ENCODE results near the gene LIPT2. TPM values are rescaled to one million over a fixed set of nuclear protein-coding genes. Genes with fewer than 3 reads are reported as not detected.

The LIPT2 gene
- total RNA-seq, 1 experiment from 2014 or later, result 5.8 TPM

DNA sequence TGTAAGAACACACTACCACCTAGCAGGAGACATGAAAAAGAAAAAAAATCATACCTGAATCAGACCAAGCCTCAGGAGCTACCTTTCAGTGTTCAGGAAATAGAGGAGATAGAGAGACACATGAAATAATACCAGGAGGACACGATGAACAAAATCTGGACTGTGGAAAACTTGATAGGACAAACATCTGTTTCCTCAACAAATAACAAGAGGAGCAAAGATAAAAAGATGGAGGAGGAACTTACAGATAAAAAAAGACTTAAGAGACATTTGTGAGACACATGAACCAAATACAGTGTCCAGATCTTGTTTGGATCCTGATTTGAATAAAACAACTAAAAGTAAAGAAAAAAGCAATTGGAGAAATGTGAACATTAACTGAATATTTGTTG lies 13.8 kb downstream of the LIPT2 start:
- no peak overlapping the region for H3K4me3 ChIP-seq
- no peaks in the 10 kb centered on the region for H4K20me1 ChIP-seq (ENCODE audit: insufficient read depth)
- ChIA-PET POLR2A (ENCODE audit: unreplicated experiment) (no interaction called here), CTCF (no interaction called here)
- H3K27ac ChIP-seq, result no peak overlapping the region
- H3K27me3 ChIP-seq (ENCODE audit: insufficient read depth, low read depth), result no peaks in the 10 kb centered on the region
- no peaks in the 10 kb centered on the region for H3K9me3 ChIP-seq (ENCODE audit: insufficient read depth, low read depth)
- no peak for DNase-seq
- no peak overlapping the region for H3K4me2 ChIP-seq
- H3F3A ChIP-seq (ENCODE audit: insufficient read depth, low read depth), result no peaks in the 10 kb centered on the region
- no TSS peak for BruUV-seq (replicated peaks)
- no peaks in the 10 kb centered on the region for H3K9me2 ChIP-seq (ENCODE audit: insufficient read depth)
- H3K4me1 ChIP-seq (replicated peaks; ENCODE audit: insufficient read depth), result no peaks in the 10 kb centered on the region
- H3K36me3 ChIP-seq (ENCODE audit: low read depth), result no peaks in the 10 kb centered on the region
- no peak for TF ChIP-seq EZH2 (IDR thresholded peaks at IDR 0.05; ENCODE audit: low read depth)
- TF ChIP-seq, protein P1, sequence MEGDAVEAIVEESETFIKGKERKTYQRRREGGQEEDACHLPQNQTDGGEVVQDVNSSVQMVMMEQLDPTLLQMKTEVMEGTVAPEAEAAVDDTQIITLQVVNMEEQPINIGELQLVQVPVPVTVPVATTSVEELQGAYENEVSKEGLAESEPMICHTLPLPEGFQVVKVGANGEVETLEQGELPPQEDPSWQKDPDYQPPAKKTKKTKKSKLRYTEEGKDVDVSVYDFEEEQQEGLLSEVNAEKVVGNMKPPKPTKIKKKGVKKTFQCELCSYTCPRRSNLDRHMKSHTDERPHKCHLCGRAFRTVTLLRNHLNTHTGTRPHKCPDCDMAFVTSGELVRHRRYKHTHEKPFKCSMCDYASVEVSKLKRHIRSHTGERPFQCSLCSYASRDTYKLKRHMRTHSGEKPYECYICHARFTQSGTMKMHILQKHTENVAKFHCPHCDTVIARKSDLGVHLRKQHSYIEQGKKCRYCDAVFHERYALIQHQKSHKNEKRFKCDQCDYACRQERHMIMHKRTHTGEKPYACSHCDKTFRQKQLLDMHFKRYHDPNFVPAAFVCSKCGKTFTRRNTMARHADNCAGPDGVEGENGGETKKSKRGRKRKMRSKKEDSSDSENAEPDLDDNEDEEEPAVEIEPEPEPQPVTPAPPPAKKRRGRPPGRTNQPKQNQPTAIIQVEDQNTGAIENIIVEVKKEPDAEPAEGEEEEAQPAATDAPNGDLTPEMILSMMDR (conservative IDR thresholded peaks at IDR 0.05), result no peak
- H2AFZ ChIP-seq, result no peak overlapping the region
- no peaks in the 10 kb centered on the region for H3K79me2 ChIP-seq (ENCODE audit: low read depth)
- intact Hi-C loops (cut with micrococcal nuclease; ENCODE audit: unreplicated experiment), result no loop called here

DNA sequence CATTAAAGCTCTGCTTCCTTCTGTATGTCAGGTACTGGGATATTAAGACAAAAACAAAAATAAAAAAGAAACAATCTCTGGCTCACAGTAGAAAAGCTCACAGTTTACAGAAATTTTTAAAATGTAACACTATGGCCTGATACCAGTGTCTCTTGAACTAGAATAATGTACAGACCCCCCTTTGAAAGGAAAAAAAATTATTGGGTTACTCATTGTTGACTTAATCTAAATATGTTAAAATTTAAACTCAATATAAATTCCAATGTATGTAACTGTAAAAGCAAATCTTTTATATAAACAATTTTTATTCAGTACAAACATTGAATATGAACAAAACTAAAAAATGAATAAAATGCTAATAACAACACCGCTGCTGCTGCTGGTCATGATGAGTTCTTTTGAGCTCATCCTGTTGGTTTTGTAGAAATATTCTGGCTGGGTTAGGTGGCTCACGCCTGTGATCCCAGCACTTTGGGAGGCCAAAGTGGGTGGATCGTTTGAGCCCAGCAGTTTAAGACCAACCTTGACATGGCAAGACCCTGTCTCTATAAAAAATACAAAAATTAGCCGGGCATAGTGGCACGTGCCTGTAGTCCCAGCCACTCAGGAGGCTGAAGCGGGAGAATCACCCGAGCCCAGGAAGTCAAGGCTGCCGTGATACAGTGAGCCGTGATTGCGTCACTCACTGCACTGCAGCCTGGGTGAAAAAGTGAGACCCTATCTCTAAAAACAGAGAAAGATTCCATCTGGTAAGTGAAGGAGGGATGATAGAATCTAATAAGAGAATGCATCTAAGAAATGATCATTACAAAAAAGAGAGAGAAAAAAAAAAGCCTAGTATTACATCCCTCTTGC lies 14.4 kb downstream of the LIPT2 start:
- H2AFZ ChIP-seq, result no peak overlapping the region
- intact Hi-C loops (cut with micrococcal nuclease; ENCODE audit: unreplicated experiment), result no loop called here
- H3K9me2 ChIP-seq (ENCODE audit: insufficient read depth), result no peaks in the 10 kb centered on the region
- H4K20me1 ChIP-seq (ENCODE audit: insufficient read depth), result no peaks in the 10 kb centered on the region
- ChIA-PET CTCF (no interaction called here), POLR2A (ENCODE audit: unreplicated experiment) (no interaction called here)
- H3K36me3 ChIP-seq (ENCODE audit: low read depth), result no peaks in the 10 kb centered on the region
- TF ChIP-seq, protein P1 (conservative IDR thresholded peaks at IDR 0.05), result no peak
- TF ChIP-seq EZH2 (IDR thresholded peaks at IDR 0.05; ENCODE audit: low read depth), result no peak
- H3K4me2 ChIP-seq, result no peak overlapping the region
- no peak overlapping the region for H3K27ac ChIP-seq
- no peak for DNase-seq
- no TSS peak for BruUV-seq (replicated peaks)
- H3K9me3 ChIP-seq (ENCODE audit: insufficient read depth, low read depth), result no peaks in the 10 kb centered on the region
- H3F3A ChIP-seq (ENCODE audit: insufficient read depth, low read depth), result no peaks in the 10 kb centered on the region
- H3K27me3 ChIP-seq (ENCODE audit: insufficient read depth, low read depth), result no peaks in the 10 kb centered on the region
- no peaks in the 10 kb centered on the region for H3K4me1 ChIP-seq (replicated peaks; ENCODE audit: insufficient read depth)
- H3K79me2 ChIP-seq (ENCODE audit: low read depth), result no peaks in the 10 kb centered on the region
- H3K4me3 ChIP-seq, result no peak overlapping the region

DNA sequence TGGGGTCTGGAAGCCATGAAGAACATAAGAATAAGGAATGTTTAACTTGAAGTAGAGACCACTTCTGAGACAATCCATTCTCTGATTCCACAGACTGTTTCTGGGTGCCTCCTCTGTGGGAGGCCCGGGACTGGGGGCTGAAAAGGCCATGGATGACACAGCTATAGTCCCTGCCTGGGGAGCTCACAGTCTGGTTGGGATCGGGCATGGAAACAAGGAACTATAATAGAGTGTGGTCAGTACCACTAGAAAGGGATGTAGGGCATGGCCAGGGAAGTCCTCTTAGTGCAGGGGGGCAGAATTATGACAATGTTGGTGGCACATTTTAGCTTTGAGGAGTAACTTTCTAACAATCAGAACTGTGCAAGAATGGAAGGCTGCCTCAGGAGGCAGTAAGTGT lies 17.0 kb downstream of the LIPT2 start:
- H3K9me3 ChIP-seq (ENCODE audit: insufficient read depth, low read depth), result no peaks in the 10 kb centered on the region
- intact Hi-C loops (cut with micrococcal nuclease; ENCODE audit: unreplicated experiment), result no loop called here
- no TSS peak for BruUV-seq (replicated peaks)
- H3K79me2 ChIP-seq (ENCODE audit: low read depth), result no peaks in the 10 kb centered on the region
- H4K20me1 ChIP-seq (ENCODE audit: insufficient read depth), result no peaks in the 10 kb centered on the region
- H3F3A ChIP-seq (ENCODE audit: insufficient read depth, low read depth), result no peaks in the 10 kb centered on the region
- H3K4me2 ChIP-seq, result no peak overlapping the region
- no peaks in the 10 kb centered on the region for H3K9me2 ChIP-seq (ENCODE audit: insufficient read depth)
- no peaks in the 10 kb centered on the region for H3K36me3 ChIP-seq (ENCODE audit: low read depth)
- H3K4me3 ChIP-seq, result no peak overlapping the region
- no peaks in the 10 kb centered on the region for H3K27me3 ChIP-seq (ENCODE audit: insufficient read depth, low read depth)
- H3K4me1 ChIP-seq (replicated peaks; ENCODE audit: insufficient read depth), result no peaks in the 10 kb centered on the region
- CTCF ChIA-PET, result no interaction called here
- POLR2A ChIA-PET (ENCODE audit: unreplicated experiment), result no interaction called here
- TF ChIP-seq, protein P1 (conservative IDR thresholded peaks at IDR 0.05), result no peak
- TF ChIP-seq EZH2 (IDR thresholded peaks at IDR 0.05; ENCODE audit: low read depth), result no peak
- DNase-seq, result no peak
- H2AFZ ChIP-seq, result no peak overlapping the region
- H3K27ac ChIP-seq, result no peak overlapping the region
